H1 (cell line): ENCODE measurements around the gene JTB. TPM values are rescaled to one million over a fixed set of nuclear protein-coding genes. Genes with fewer than 3 reads are reported as not detected.

Experiments
- CTCF ChIA-PET: fragments of 300-600 bp; sonication (Branson Sonifier 250); formaldehyde crosslinking; loops from one replicate; lab custom pipeline; 2021; ENCODE audit not compliant: partially characterized antibody; lab: Charles Lee
- POLR2A ChIA-PET: fragments of 300-600 bp; sonication (Branson Sonifier 250); formaldehyde crosslinking; loops from one replicate; lab custom pipeline; 2021; ENCODE audit warnings: inconsistent platforms; ENCODE audit not compliant: partially characterized antibody; lab: Charles Lee
- DNase-seq, 2 experiments: peaks; one replicate each; pipeline versions ENCODE4 v3.0.0 to v3.0.0-alpha.2; 2010 to 2022; ENCODE audit warnings: low spot score in 2 of 2, low read depth in 1 of 2, mixed read lengths in 1 of 2
- FAIRE-seq: peaks from 2 replicates; lab custom pipeline; 2011; peaks lifted over from hg19 to GRCh38; lab: Jason Lieb, UNC
- H2AFZ ChIP-seq: 2 replicates; pipeline ENCODE4 v1.8.1; 2012; ENCODE audit warnings: low read length, inconsistent platforms
- H2AK5ac ChIP-seq: 2 replicates; pipeline ENCODE4 v1.6.1; 2013; ENCODE audit warnings: low read depth, low read length
- H2BK120ac ChIP-seq: replicated peaks from 2 replicates; pipeline ENCODE3; 2013; ENCODE audit warnings: low read depth, low read length, inconsistent platforms
- H2BK12ac ChIP-seq: 2 replicates; pipeline ENCODE4 v1.6.1; 2013; ENCODE audit warnings: low read depth, low read length
- H2BK15ac ChIP-seq: 2 replicates; pipeline ENCODE4 v1.6.1; 2013; ENCODE audit warnings: low read length
- H2BK20ac ChIP-seq: 2 replicates; pipeline ENCODE4 v1.6.1; 2013; ENCODE audit warnings: low read length
- H2BK5ac ChIP-seq: 2 replicates; pipeline ENCODE4 v1.6.1; 2013; ENCODE audit warnings: low read depth, low read length
- H3K14ac ChIP-seq: 2 replicates; pipeline ENCODE4 v1.6.1; 2013; ENCODE audit warnings: inconsistent platforms; ENCODE audit not compliant: insufficient read length
- H3K18ac ChIP-seq: 2 replicates; pipeline ENCODE4 v1.6.1; 2013; ENCODE audit warnings: low read length; ENCODE audit errors: extremely low read depth
- H3K23ac ChIP-seq: 2 replicates; pipeline ENCODE4 v1.6.1; 2013; ENCODE audit warnings: inconsistent platforms; ENCODE audit not compliant: insufficient read length
- H3K23me2 ChIP-seq: 2 replicates; pipeline ENCODE4 v1.6.1; 2013; ENCODE audit warnings: low read depth, low read length
- H3K27ac ChIP-seq: 2 replicates; pipeline ENCODE4 v1.6.1; 2011; ENCODE audit warnings: low read depth, low read length, inconsistent platforms
- H3K27me3 ChIP-seq, 4 experiments: replicated peaks in 1 of 4; 1 replicate in 1 of 4; 2 replicates in 3 of 4; pipeline versions ENCODE4 v1.6.1 to v1.8.1; 2011 to 2013; ENCODE audit warnings: low read length in 3 of 4, mild to moderate bottlenecking in 3 of 4, inconsistent platforms in 2 of 4, mixed read lengths in 2 of 4, moderate library complexity in 1 of 4; ENCODE audit not compliant: control insufficient read depth in 3 of 4, insufficient read depth in 3 of 4; ENCODE audit errors: extremely low read depth in 1 of 4
- H3K36me3 ChIP-seq, 4 experiments: 2 replicates each; pipeline versions ENCODE4 v1.6.1 to v1.8.1; 2011 to 2013; ENCODE audit warnings: mild to moderate bottlenecking in 4 of 4, low read length in 3 of 4, moderate library complexity in 2 of 4, control low read depth in 1 of 4, inconsistent platforms in 1 of 4; ENCODE audit not compliant: insufficient read depth in 4 of 4, control insufficient read depth in 2 of 4
- H3K4ac ChIP-seq: replicated peaks from 2 replicates; pipeline ENCODE3; 2013; ENCODE audit warnings: low read length, low read depth, mixed read lengths, inconsistent platforms; ENCODE audit not compliant: insufficient read length
- H3K4me1 ChIP-seq, 4 experiments: replicated peaks in 1 of 4; 1 replicate in 1 of 4; 2 replicates in 3 of 4; pipeline versions ENCODE4 v1.6.1 to v1.8.1; 2011 to 2013; ENCODE audit warnings: low read length in 3 of 4, inconsistent platforms in 2 of 4, mixed read lengths in 1 of 4; ENCODE audit not compliant: insufficient read depth in 4 of 4, control insufficient read depth in 3 of 4
- H3K4me2 ChIP-seq, 2 experiments: 2 replicates each; pipeline versions ENCODE4 v1.6.1 to v1.8.1; 2011 to 2013; ENCODE audit warnings: low read depth in 2 of 2, low read length in 2 of 2, control low read depth in 1 of 2, inconsistent platforms in 1 of 2, mild to moderate bottlenecking in 1 of 2; ENCODE audit not compliant: insufficient read depth in 1 of 2
- H3K4me3 ChIP-seq, 4 experiments: fragments of 200-600, 300-600 bp in 1 of 4; sonication (generic), shearing (Covaris generic), sonication (Bioruptor Twin) in 1 of 4; 2 replicates each; pipeline versions ENCODE4 v1.5.1 to v1.8.1; 2011 to 2016; ENCODE audit warnings: low read length in 4 of 4, low read depth in 3 of 4, control low read depth in 2 of 4, inconsistent platforms in 2 of 4, mild to moderate bottlenecking in 2 of 4, mixed read lengths in 1 of 4, moderate library complexity in 1 of 4; ENCODE audit not compliant: insufficient read depth in 2 of 4; ENCODE audit errors: extremely low read depth in 1 of 4
- H3K56ac ChIP-seq: replicated peaks from 2 replicates; pipeline ENCODE3; 2013; ENCODE audit warnings: low read depth, mild to moderate bottlenecking, mixed read lengths, low read length, inconsistent platforms; ENCODE audit not compliant: insufficient read length
- H3K79me1 ChIP-seq: 2 replicates; pipeline ENCODE4 v1.6.1; 2013; ENCODE audit warnings: low read depth, low read length, control low read depth
- H3K79me2 ChIP-seq, 2 experiments: 2 replicates each; pipeline versions ENCODE4 v1.6.1 to v1.8.1; 2012 to 2013; ENCODE audit warnings: low read length in 2 of 2, mild to moderate bottlenecking in 2 of 2, inconsistent platforms in 1 of 2; ENCODE audit not compliant: insufficient read depth in 2 of 2, control insufficient read depth in 1 of 2
- H3K9ac ChIP-seq, 4 experiments: replicated peaks in 1 of 4; 1 replicate in 1 of 4; 2 replicates in 3 of 4; pipeline versions ENCODE4 v1.6.1 to v1.8.1; 2011 to 2013; ENCODE audit warnings: low read depth in 3 of 4, low read length in 3 of 4, control low read depth in 2 of 4, mild to moderate bottlenecking in 2 of 4, moderate library complexity in 2 of 4, inconsistent platforms in 1 of 4; ENCODE audit errors: extremely low read depth in 1 of 4
- H3K9me3 ChIP-seq, 2 experiments: 2 replicates each; pipeline versions ENCODE4 v1.6.1 to v1.8.1; 2012 to 2013; ENCODE audit warnings: mild to moderate bottlenecking in 2 of 2, moderate library complexity in 2 of 2, control low read depth in 1 of 2, inconsistent platforms in 1 of 2, low read depth in 1 of 2, low read length in 1 of 2, mixed read lengths in 1 of 2; ENCODE audit not compliant: insufficient read depth in 2 of 2
- H4K20me1 ChIP-seq, 2 experiments: replicated peaks in 1 of 2; 2 replicates each; pipeline versions ENCODE3 to v1.8.1; 2011 to 2013; ENCODE audit warnings: inconsistent platforms in 2 of 2, low read length in 2 of 2, mild to moderate bottlenecking in 1 of 2; ENCODE audit not compliant: insufficient read depth in 2 of 2, control insufficient read depth in 1 of 2
- H4K5ac ChIP-seq: 2 replicates; pipeline ENCODE4 v1.6.1; 2013; ENCODE audit warnings: low read length, low read depth, mixed read lengths, inconsistent platforms; ENCODE audit not compliant: insufficient read length
- H4K8ac ChIP-seq: 2 replicates; pipeline ENCODE4 v1.8.0; 2013; ENCODE audit warnings: mild to moderate bottlenecking, moderate library complexity, low read length, inconsistent platforms; ENCODE audit not compliant: insufficient read depth; ENCODE audit errors: extremely low read depth
- H4K91ac ChIP-seq: replicated peaks from 2 replicates; pipeline ENCODE3; 2013; ENCODE audit warnings: low read length, mixed read lengths, inconsistent platforms; ENCODE audit not compliant: insufficient read length
- ASH2L ChIP-seq: fragments of 200-600, 300-600 bp; sonication (generic); IDR thresholded peaks from one replicate; pipeline ENCODE4 v1.7.1; 2017; ENCODE audit warnings: low read length
- BRCA1 ChIP-seq: IDR thresholded peaks from 2 replicates; pipeline ENCODE4 v1.6.1; 2012; ENCODE audit warnings: low read depth, low read length, improper control_type of control experiment
- CHD2 ChIP-seq: IDR thresholded peaks from 2 replicates; pipeline ENCODE4 v1.6.1; 2012; ENCODE audit warnings: low read length, improper control_type of control experiment
- EP300 ChIP-seq, 2 experiments: IDR thresholded peaks; 1 replicate in 1 of 2; 2 replicates in 1 of 2; pipeline ENCODE4 v1.6.1; 2011 to 2012; ENCODE audit warnings: low read depth in 2 of 2, low read length in 2 of 2, mild to moderate bottlenecking in 2 of 2, borderline replicate concordance in 1 of 2, inconsistent platforms in 1 of 2, moderate library complexity in 1 of 2
- NANOG ChIP-seq: IDR thresholded peaks from 2 replicates; pipeline ENCODE4 v1.6.1; 2011; ENCODE audit warnings: low read length, low read depth, mild to moderate bottlenecking, inconsistent platforms; ENCODE audit not compliant: insufficient read depth, poor library complexity, severe bottlenecking
- TAF1 ChIP-seq: IDR thresholded peaks from 2 replicates; pipeline ENCODE4 v1.6.1; 2011; ENCODE audit warnings: mild to moderate bottlenecking, low read depth, low read length
- WGBS, 2 experiments: shearing (Covaris generic) in 1 of 2; methylation state at CpG; one replicate each; pipeline versions ENCODE4 v1.1.6 to v1.1.7; 2013 to 2015; ENCODE audit warnings: low lambda C conversion rate in 2 of 2, mixed read lengths in 2 of 2, inconsistent platforms in 1 of 2, low coverage in 1 of 2, missing lambda C conversion rate in 1 of 2; ENCODE audit not compliant: insufficient replicate concordance in 2 of 2, insufficient coverage in 1 of 2, insufficient read length in 1 of 2; ENCODE audit errors: extremely low coverage in 1 of 2, missing lambda C conversion rate in 1 of 2; 5-methylcytosine and 5-hydroxymethylcytosine counted together
- polyA plus RNA-seq, 7 experiments: library from polyadenylated mRNA; depleted of rRNA in 3 of 7; stranded (reverse) in 5 of 7; unstranded in 2 of 7; fragments of >200 nt in 5 of 7; fragments of 200-250 nt in 2 of 7; gene quantifications; 1 replicate in 5 of 7; 2 replicates in 1 of 7; 4 replicates in 1 of 7; pipeline versions ENCODE4 v1.2.1 to v1.2.3, GENCODE V29; 2011 to 2013; ENCODE audit warnings: missing spikeins in 2 of 7, mixed read lengths in 2 of 7
- total RNA-seq: library from RNA; stranded (reverse); fragmentation: NEBNext Ultra II Directional; extraction: Animal tissue kit (Norgen Biotek cat#: 25700); gene quantifications from 2 replicates; pipeline ENCODE4 v1.2.1, GENCODE V29; 2021

Gene JTB
- total and polyA plus RNA-seq, 2 of the 8 experiments (the other 6 are each of a cell fraction or from before 2014, with no cell fraction given): 91.1 to 122 TPM

DNA sequence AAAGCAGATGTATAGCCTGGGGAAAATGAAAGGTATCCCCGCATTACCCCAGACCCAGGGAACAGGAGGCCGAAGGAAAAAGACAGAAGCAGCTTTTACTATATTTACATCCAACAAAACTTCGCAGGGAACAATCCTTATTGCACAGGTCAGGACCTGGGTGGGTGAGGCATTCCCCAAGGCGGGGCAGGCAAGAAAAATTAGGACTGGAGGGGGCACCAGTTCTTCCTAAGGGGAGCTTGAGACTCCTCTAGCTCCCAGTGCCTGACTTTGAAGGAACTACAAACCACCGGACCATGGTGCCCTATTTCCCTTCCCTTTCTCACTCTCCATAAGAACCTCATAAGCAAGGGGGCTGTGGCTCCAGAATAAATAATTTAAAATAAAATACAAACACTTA lies 48.0 kb downstream of the JTB start:
- H2BK12ac ChIP-seq: no peak overlapping the region
- H4K5ac ChIP-seq: no peak overlapping the region
- no peak overlapping the region for H2BK15ac ChIP-seq
- peaks cover 0 to 5% of the 10 kb centered on the region in 2 experiments for H4K20me1 ChIP-seq
- H3K4ac ChIP-seq: no peak overlapping the region
- no peak for TF ChIP-seq ASH2L
- no peak for TF ChIP-seq TAF1
- no peak for TF ChIP-seq BRCA1
- no peak for TF ChIP-seq EP300 (IDR thresholded peaks at IDR 0.05; ENCODE audit: borderline replicate concordance in 1 of 2, low read depth in 2 of 2, low read length in 2 of 2)
- TF ChIP-seq NANOG: no peak
- TF ChIP-seq CHD2: no peak
- ChIA-PET POLR2A (interaction anchor here (0.8 to 5.1 kb wide), 16 partner anchors 10 to 264 kb away, joined by 3 to 60 read pairs (median 4); partner anchors contain the start of genes DENND4B, RPS27 and SLC39A1), CTCF (interaction anchor here (1.0 to 2.8 kb wide), 14 partner anchors 9 to 132 kb away, joined by 3 to 14 read pairs (median 4); partner anchors contain the start of genes DENND4B and JTB)
- no peak overlapping the region for H3K4me3 ChIP-seq
- H3K56ac ChIP-seq: no peak overlapping the region
- H3K4me1 ChIP-seq: no peaks in the 10 kb centered on the region
- FAIRE-seq: no peak
- H3K27me3 ChIP-seq: no peaks in the 10 kb centered on the region
- no peak overlapping the region for H2BK20ac ChIP-seq
- H3K18ac ChIP-seq: no peak overlapping the region
- H3K23me2 ChIP-seq: no peaks in the 10 kb centered on the region; the same call in 1 of the 2 replicates
- H4K91ac ChIP-seq: no peak overlapping the region
- H3K9me3 ChIP-seq: no peaks in the 10 kb centered on the region
- no peak for DNase-seq
- H2BK120ac ChIP-seq: no peak overlapping the region
- no peak overlapping the region for H3K23ac ChIP-seq
- no peak overlapping the region for H3K4me2 ChIP-seq
- no peak overlapping the region for H3K27ac ChIP-seq
- no peaks in the 10 kb centered on the region for H3K79me2 ChIP-seq
- 95% methylated on average over 5 of the region's 5 CpGs; no CpG with 5 or more reads in 1 of the 2 experiments for WGBS, 2 experiments
- H3K9ac ChIP-seq: no peak overlapping the region
- no peak overlapping the region for H2AFZ ChIP-seq
- no peak overlapping the region for H2BK5ac ChIP-seq
- no peak overlapping the region for H4K8ac ChIP-seq
- H3K14ac ChIP-seq: no peak overlapping the region
- H2AK5ac ChIP-seq: no peak overlapping the region
- no peaks in the 10 kb centered on the region for H3K79me1 ChIP-seq
- H3K36me3 ChIP-seq: peaks cover 3 to 24% (median 19%) of the 10 kb centered on the region in 4 experiments
